NCI-H2196 (cell line): Measurements from ENCODE around the gene SERPINF2.
"Not testable (repeated sequence)": the region's sequence is repeated elsewhere in the genome, so short reads cannot be mapped to it uniquely, and the experiment has no call there.

Experiments
- DNase-seq: peaks from one replicate; lab custom pipeline; 2025; ENCODE audit not compliant: unreplicated experiment; lab: John Stamatoyannopoulos, UW

Gene SERPINF2

GRCh38 chr17:1733759-1734158, 8.9 kb upstream of the SERPINF2 start:
- DNase-seq = no peak

- DNase-seq = no peak
Measured at GRCh38 chr17:1735418-1735817, 7.3 kb upstream of the SERPINF2 start.

GRCh38 chr17:1735834-1736347, 6.8 kb upstream of the SERPINF2 start:
- no peak for DNase-seq

DNA sequence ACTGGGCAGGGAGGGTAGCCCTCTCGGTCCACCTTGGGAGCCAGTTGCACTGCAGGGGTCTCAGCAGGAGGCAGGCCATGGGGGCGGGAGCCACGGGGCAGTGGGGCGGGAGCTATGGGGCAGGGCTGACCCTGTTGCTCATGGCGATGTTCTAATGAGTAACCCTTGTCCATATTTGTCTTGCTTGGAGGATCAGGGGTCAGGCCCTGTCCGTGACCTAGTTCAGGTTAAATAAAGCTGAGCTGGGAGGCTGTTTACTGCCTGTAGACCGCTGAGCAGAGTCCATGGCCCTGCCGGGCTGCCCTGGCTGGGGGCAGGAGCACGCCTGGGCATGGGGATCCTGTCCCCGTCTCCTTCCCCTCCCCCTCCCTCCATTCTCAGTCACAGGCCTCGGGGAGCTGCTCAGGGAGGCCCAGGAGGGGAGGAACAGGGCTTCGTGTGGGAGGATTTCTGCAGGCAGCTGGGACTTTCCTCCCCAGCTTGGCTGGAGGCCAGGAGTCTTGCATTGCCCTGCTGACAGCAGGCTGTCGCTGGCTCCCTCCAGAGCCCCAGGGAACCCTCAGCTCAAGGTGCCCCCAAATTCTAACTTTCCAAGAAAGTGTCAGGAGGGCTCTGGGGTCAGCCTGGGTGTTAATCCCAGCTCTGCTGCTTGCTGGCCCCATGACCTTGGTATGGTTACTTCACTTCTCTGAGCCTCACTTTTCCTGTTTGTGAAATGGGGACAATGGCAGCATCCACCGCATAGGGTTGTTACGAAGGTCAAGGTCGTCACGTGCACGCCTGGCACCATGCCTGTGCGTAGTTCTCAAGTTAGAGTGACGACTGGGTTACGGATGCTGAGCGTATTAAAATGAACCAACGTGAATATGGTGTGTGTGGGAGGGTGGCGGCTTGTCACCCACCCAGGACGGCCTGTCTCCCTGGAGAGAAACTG, 6.1 kb upstream of the SERPINF2 start:
- no peak for DNase-seq

DNA sequence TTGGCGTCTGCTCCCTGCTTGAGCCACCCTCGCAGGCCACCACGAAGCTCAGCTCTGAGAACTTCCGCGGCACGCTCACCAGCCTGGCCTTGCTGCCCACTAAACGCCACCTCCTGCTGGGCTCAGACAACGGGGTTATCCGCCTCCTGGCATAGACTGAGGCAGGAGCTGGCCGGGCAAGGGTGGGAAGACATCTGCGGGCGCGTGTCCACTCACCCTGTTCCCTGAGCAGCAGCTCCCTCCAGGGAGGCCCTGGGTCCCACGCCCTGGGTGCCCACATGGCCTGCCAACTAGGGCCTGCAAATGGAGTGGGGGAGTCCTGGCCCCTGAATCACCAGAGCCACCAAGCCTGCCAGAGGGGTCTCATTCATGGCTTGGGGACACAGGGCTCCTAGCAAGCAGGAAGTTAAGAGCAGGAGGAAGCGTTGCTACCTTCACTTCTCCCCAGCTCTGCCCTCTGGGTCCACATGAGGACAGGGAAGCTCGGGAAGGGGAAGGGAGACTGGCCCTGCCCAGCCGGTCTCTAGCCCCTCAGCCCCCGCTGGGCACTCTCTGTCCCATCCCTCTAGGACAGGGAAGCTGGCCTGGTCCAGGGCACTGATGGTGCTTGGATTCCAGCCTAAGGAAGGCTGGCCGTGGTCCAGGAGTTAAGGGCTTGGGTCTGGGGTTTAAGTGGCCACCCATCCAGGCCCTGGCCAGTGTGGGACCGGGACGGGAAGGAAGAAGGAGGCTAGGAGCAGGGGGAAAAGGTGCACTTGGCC, 5.0 kb upstream of the SERPINF2 start:
- no peak for DNase-seq

- not testable (repeated sequence) for DNase-seq
Measured at GRCh38 chr17:1741899-1742298, 772 bp upstream of the SERPINF2 start.

DNA sequence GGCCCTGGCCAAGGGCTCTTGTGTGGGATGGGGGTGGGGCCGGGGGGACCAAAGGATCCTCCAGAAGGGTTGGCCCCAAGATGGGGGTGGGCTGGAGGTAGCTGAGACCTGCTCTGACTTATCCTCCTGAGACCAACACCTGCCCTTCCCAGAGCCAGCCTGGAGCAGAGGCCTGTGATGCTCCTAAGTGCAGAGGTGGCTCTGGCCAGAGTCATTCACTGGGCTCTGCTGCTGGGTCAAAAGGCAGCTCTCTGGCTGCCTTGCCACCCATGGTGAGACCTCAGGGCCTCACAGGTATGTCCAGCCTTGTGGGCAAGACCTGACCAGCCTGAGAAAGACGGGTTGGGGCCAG, 393 bp downstream of the SERPINF2 start:
- no peak for DNase-seq

- DNase-seq = no peak
Measured at GRCh38 chr17:1744551-1745512, 2.2 kb downstream of the SERPINF2 start.

DNA sequence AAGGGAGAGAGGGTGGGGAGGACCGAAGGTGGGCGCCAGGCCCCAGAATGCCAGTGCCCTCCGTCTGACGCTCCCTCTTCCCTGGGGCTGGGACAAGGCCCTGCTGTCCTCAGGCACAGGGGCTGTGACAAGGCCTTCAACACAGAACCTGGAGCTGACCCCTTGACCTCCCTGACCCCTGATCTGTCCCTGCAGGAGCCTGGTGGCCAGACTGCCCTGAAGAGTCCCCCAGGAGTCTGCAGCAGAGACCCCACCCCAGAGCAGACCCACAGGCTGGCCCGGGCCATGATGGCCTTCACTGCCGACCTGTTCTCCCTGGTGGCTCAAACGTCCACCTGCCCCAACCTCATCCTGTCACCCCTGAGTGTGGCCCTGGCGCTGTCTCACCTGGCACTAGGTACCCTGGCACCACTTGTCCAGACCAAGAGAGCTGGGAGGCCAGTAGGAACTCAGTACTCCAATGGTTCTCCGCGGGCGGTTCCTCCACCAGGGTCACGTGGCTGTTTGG, 2.9 kb downstream of the SERPINF2 start:
- DNase-seq = no peak

GRCh38 chr17:1746975-1747543, 4.4 kb downstream of the SERPINF2 start:
- no peak for DNase-seq

DNA sequence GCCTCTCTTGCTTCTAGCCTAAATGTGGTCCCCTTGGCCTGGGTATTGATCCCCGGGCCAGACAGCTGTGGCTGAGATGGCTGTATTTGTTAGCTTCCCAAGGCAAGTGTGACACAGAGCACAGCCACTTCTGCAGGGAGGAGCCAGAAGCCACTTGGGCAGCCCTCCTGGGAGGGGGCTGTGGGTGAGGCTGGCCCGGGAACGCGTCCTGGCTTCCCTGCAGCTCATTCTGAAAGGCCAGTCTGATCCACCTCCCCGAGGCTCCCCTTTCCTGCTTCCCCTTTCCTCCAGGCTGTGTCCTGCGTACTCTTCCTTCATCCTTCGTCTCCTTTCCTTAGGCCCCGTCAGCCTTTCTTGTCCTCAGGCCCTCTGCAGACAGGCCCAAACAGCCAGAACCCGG, 8.0 kb downstream of the SERPINF2 start:
- no peak for DNase-seq

GRCh38 chr17:1752425-1753262, 10.0 kb downstream of the SERPINF2 start:
- peak; percentile 26 for DNase-seq

DNA sequence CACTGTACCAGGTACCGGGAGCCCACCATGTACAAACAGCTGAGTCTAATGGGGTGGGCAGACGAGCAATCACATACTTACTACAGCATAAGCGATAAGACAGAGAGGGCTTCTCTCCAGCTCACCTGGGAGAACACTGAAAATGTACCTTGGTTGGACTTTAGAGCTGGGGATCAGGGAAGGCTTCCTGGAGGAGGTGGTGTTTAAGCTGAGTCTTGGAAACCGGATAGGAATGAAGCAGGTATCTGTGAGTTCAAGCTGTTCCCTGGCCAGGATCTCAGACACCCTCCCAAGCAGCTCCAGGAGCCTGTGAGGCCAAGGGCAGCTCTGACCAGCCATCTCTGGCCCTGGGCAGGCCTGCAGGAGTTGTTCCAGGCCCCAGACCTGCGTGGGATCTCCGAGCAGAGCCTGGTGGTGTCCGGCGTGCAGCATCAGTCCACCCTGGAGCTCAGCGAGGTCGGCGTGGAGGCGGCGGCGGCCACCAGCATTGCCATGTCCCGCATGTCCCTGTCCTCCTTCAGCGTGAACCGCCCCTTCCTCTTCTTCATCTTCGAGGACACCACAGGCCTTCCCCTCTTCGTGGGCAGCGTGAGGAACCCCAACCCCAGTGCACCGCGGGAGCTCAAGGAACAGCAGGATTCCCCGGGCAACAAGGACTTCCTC, 11.2 kb downstream of the SERPINF2 start:
- no peak for DNase-seq

GRCh38 chr17:1754430-1755112, 11.9 kb downstream of the SERPINF2 start:
- no peak for DNase-seq

GRCh38 chr17:1755252-1755826, 12.7 kb downstream of the SERPINF2 start:
- DNase-seq = no peak

GRCh38 chr17:1755827-1756262, 13.2 kb downstream of the SERPINF2 start:
- no peak for DNase-seq

GRCh38 chr17:1758807-1759206, 16.1 kb downstream of the SERPINF2 start:
- DNase-seq = no peak

DNA sequence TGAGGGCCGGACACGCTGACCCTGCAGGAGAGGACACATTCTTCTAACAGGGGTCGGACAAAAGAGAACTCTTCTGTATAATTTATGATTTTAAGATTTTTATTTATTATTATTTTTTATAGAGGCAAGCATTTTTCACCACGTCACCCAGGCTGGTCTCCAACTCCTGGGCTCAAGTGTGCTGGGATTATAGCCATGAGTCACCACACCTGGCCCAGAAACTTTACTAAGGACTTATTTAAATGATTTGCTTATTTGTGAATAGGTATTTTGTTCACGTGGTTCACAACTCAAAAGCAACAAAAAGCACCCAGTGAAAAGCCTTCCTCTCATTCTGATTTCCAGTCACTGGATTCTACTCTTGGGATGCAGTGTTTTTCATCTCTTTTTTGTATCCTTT, 16.9 kb downstream of the SERPINF2 start:
- DNase-seq = no peak
